HG02588 (cell line): ENCODE data around the gene FBLN7.
"Not testable (repeated sequence)": the region's sequence is repeated elsewhere in the genome, so short reads cannot be mapped to it uniquely, and the experiment has no call there.

Source experiments
- ATAC-seq: cut with Tn5 transposase; IDR thresholded peaks from one replicate; pipeline ENCODE4 v1.9.1; 2021; ENCODE audit warnings: mild to moderate bottlenecking, moderate library complexity; ENCODE audit not compliant: unreplicated experiment

FBLN7 gene

DNA sequence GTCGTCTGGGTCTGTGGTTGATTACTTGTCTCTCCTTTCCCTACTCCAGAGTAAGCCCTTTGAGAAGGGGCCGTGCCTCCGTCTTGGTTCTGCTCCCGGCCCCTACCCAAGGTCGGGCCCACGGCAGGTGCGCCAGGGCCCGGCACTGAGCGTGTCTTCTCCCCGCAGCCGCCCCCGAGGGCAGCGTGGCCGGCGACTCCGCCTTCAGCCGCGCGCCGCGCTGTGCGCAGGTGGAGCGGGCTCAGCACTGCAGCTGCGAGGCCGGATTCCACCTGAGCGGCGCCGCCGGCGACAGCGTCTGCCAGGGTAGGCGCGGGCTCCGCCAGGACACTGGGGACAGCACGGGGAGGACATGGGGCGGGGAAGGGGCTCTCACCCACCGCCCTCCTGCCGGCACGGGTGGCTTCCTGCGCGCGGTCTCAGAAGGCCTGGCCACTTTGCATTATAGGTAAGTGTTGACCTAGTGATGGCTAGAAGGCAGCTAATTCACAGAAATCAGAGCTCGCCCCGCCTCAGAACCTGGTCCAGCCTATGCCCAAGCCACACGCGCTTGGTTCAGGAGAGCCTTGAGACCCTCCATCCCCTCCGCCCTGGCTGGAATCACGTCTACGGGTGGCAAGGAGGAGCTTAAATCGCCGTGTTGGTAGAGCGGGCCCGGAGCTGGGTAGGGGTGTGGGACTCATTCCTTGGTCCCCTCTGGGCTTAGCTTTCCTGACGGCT, 43.5 kb downstream of the FBLN7 start:
- ATAC-seq = no peak

DNA sequence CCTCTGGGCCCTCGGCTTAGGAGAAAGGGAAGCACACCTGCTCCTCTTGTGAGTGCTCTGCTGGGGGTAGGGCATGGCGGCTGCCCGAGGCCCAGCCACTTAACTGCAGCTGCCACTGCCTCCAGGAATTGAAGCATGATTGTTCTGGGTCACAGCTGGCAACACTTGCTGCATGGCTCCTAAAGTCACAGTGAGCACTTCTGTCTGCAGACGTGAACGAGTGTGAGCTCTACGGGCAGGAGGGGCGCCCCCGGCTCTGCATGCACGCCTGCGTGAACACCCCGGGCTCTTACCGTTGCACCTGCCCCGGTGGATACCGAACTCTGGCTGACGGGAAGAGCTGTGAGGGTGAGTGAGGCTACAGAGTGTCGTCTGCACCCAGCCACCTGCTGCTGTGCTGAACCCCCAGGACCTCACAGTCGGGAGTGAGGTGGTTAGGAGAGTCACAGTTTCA, 44.4 kb downstream of the FBLN7 start:
- ATAC-seq = no peak

DNA sequence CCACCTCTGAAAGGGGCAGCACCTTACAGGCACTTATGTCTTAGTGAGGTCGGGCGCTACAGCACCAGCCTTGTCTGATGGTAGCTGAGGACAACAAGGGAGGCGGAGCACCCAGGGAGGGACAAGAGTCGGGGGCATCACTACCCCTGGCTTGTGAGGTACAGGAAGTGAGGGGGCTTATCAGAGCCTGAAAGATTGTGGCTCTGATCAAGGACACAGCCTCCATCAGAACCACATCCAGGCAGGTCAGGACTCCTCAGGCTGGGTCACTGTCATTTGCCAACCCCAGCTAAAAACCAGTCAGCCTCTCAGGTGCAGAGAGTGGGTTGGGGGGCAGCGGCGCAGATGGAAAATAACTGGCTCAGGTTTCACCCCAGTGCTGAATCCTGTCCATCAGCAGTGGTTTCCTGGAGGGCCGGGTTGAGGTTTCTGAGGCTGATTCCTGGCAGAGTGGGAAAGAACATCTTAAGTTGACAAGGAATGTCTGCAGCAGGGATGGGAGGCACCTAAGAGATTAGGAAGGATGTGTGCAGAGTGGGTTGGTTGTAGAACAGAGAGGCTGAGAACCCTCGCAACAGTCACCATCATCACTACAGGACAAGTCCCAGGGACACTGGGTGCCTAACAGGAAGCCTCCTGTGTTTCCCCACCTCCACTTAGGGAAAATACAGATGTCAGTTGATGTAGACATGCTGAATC, 45.3 kb downstream of the FBLN7 start:
- no peak for ATAC-seq

GRCh38 chr2:112184121-112184520, 45.9 kb downstream of the FBLN7 start:
- ATAC-seq = no peak

DNA sequence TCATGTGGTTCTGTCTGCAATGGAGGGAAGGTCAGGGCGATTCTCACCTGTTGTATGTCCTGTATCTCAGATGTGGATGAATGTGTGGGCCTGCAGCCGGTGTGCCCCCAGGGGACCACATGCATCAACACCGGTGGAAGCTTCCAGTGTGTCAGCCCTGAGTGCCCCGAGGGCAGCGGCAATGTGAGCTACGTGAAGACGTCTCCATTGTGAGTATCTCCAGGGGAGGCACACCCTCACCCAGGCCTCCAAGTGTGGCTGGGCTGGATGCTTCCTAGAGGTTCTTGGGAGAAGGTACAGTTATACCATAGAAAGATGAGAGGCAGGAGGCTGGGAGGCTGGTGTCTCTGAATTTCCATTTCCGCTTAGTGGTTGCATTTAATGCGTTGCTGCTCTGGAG, 46.9 kb downstream of the FBLN7 start:
- ATAC-seq = no peak

DNA sequence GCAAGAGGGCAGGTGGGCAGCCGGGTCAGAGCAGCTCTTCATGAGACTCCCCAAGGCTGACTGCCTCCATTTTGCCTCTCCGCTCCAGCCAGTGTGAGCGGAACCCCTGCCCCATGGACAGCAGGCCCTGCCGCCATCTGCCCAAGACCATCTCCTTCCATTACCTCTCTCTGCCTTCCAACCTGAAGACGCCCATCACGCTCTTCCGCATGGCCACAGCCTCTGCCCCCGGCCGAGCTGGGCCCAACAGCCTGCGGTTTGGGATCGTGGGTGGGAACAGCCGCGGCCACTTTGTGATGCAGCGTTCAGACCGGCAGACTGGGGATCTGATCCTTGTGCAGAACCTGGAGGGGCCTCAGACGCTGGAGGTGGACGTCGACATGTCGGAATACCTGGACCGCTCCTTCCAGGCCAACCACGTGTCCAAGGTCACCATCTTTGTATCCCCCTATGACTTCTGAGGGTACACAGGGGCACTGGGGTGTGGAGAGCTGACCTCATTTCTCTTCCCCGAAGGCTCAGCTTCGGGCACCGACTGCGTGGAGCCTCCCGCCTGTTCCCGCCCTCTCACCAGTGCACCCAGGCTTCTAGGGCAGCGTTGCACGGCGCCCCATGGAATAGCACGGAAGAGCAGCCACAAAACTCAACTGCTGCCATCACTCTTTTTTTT, 49.0 kb downstream of the FBLN7 start:
- no peak for ATAC-seq

DNA sequence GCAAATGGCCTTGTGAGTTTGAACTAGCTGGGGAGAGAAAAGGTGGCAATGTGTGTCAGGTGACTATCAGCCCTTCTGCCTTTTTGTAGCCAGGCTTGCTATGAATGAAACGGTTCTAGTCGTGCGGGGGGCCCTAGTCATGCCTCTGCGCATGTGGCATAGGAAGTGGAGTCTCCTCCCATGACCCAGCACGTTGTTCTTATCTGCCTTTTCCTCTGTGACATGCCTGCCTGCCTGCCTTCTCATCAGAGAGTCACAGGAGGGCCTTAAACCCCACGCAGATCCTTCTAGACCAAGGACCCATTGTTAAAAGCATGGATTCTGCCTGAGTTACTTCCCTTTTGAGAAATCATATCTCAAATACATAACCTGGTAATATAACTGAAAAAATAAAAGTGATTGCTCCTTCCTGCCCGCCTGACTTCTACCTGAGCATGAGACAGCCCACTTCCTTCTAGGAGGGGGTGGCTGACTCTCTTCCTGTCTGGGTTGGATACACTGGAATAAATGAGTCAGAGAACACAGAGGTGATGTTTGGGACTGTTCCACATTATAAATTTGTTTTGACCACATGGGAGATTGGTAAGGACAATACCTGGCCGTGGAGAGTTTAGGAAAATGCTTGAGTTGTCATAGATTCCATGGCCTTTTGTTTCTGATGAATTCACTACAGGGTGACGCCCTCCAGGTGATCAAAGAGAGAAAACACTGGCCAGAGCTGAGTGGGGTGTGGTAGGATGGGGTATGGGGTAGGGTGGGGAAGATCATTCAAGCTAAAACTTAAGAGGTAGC, 49.8 kb downstream of the FBLN7 start:
- no peak for ATAC-seq

DNA sequence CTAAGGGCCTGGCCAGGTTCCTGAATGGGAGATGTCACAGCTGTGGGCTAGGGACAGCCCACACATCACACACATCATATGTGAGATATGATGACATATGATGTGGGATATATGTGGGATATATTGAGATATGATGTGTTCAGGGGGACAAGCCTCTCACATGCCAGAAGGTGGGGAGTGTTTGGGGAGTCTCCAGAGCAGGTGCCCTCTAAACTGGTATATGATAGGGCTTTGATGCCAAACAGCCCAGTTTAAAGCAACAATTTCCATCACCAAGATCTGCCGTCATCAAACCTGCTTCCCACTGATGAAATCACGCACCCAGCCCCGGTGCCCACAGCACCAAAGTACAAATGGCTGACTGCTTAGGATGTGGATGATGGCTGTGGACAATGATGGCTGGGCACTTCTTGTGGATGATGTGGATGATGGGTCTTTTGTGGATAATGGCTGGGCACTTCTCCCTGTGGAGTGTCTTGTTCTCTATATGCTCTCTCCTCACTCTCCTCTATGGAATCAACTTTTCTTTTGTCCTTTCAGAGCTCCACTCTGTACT, 50.9 kb downstream of the FBLN7 start:
- no peak for ATAC-seq

DNA sequence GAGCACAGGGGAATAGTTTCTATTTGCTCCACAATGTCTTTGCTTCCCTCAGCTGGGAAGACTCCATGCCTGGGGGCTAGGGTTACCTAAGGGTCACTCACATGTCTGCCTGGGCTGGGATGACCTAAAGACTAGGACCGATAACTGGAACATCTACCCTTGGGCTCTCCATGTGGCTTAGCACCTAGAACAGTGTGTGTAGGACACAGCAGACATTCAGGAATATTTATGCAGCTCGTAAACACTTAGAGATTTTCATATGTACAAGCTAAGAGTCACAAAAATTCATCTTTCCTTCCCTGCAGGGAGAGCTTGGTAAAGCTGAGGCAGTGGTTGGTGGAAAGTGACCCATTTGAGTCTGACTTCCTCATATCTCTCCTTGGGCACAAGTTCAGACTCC, 55.8 kb downstream of the FBLN7 start:
- no peak for ATAC-seq

GRCh38 chr2:112194482-112194881, 56.3 kb downstream of the FBLN7 start:
- ATAC-seq = no peak

- ATAC-seq = no peak
Observed at GRCh38 chr2:112195167-112195766, 57.1 kb downstream of the FBLN7 start.

DNA sequence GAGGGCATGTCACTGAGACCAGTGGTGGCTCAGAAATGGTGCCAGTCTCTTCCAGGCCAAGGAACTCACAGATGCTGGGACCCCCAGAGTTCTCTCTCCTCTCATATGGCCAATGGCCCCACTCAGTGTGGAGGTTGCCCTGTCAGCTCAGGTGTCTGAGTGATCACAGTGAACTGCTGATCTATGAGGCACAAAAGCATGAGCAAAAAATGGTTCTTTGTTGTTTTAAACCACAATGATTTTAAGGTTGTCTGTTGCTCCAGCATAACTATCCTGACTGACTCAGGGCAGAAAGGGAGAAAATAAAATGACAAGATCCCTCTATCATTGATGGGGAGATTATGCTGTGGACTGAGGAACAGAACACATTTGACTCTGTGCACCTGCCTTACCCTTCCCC, 57.8 kb downstream of the FBLN7 start:
- no peak for ATAC-seq

GRCh38 chr2:112197868-112198267, 59.7 kb downstream of the FBLN7 start:
- no peak for ATAC-seq

DNA sequence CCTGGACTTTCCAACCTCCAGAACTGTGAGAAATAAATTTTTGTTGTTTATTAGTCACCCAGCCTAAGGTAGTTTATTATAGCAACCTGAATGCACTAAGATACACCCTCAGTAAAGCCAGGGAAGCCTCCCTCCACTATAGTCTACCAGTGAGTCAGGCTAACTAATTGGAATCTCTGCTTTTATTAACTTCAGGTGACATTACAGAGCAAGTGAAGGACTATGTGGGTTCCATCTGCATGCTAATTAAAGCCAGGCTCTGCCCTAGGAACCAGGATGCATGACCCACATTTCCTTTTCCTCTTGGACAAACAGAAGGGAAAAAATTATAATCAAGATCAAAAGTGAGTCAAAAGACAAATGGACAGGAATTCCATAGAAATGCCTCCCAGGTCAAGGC, 60.6 kb downstream of the FBLN7 start:
- no peak for ATAC-seq

GRCh38 chr2:112199188-112199587, 61.0 kb downstream of the FBLN7 start:
- no peak for ATAC-seq

GRCh38 chr2:112201696-112202430, 63.7 kb downstream of the FBLN7 start:
- no peak for ATAC-seq

- ATAC-seq = no peak
Observed at GRCh38 chr2:112204411-112204810, 66.2 kb downstream of the FBLN7 start.

- ATAC-seq = not testable (repeated sequence)
Observed at GRCh38 chr2:112207905-112208304, 69.7 kb downstream of the FBLN7 start.

DNA sequence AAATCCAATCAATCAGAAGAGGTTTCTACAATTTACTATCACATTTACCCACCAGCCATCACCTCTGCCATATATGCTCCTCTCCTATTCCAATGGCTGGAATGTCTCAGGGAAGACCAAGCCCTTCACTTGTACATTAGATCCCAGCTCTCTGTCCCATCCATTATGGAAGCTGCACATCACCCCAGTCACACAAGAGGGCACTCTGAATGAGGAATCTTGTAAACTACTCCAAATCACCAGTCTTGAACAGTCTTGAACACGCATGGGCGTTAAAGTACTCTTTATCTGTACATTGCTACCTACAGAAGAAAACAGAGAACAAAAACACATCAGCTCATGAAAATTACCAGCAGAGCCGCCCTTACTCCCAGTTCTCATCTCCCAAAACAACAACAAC, 78.0 kb downstream of the FBLN7 start:
- ATAC-seq = no peak

DNA sequence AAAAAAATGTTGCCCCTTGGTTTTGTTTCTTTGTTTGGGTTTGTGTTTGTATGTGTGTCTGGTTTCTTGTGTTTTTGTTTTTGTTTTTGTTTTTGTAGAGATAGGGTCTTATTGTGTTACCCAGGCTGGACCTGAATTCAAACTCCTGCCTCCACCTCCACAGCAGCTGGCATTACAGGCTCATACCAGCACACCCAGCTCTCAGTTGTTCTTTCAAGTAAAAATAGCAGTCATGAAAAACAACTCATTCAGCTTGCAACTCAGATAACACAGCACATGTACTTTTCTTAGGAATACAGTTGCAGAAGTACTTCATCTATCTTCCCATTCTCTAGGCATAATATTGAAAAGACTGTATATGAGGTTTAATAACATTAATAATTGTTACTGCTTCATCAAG, 79.7 kb downstream of the FBLN7 start:
- no peak for ATAC-seq
